B cell (primary cell): ENCODE measurements around the gene FAM200A.
"Not testable (repeated sequence)": the region's sequence is repeated elsewhere in the genome, so short reads cannot be mapped to it uniquely, and the experiment has no call there.

ENCODE experiments used
- CTCF ChIP-seq: fragments of 200-600 bp; IDR thresholded peaks from one replicate; pipeline ENCODE4 v1.8.0; 2022; ENCODE audit warnings: antibody characterized with exemption, mild to moderate bottlenecking
- EZH2 ChIP-seq: IDR thresholded peaks from 2 replicates; pipeline ENCODE4 v1.6.1; 2012; ENCODE audit warnings: borderline replicate concordance, low read depth, mild to moderate bottlenecking, moderate library complexity, low read length; ENCODE audit not compliant: insufficient read depth, poor library complexity, severe bottlenecking

- TF ChIP-seq CTCF, EZH2: not testable (repeated sequence)
Measured at GRCh38 chr7:99568770-99569169, 16.9 kb upstream of the FAM200A start.
